H1 (cell line): ENCODE data around the gene RNFT1. TPM values are rescaled to one million over a fixed set of nuclear protein-coding genes. Genes with fewer than 3 reads are reported as not detected.
"Not testable (repeated sequence)": the region's sequence is repeated elsewhere in the genome, so short reads cannot be mapped to it uniquely, and the experiment has no call there.

Experiments
- CTCF ChIA-PET: fragments of 300-600 bp; sonication (Branson Sonifier 250); formaldehyde crosslinking; loops from one replicate; lab custom pipeline; 2021; ENCODE audit not compliant: partially characterized antibody; lab: Charles Lee
- POLR2A ChIA-PET: fragments of 300-600 bp; sonication (Branson Sonifier 250); formaldehyde crosslinking; loops from one replicate; lab custom pipeline; 2021; ENCODE audit warnings: inconsistent platforms; ENCODE audit not compliant: partially characterized antibody; lab: Charles Lee
- DNase-seq, 2 experiments: peaks; one replicate each; pipeline versions ENCODE4 v3.0.0 to v3.0.0-alpha.2; 2010 to 2022; ENCODE audit warnings: low spot score in 2 of 2, low read depth in 1 of 2, mixed read lengths in 1 of 2
- FAIRE-seq: peaks from 2 replicates; lab custom pipeline; 2011; peaks lifted over from hg19 to GRCh38; lab: Jason Lieb, UNC
- H2AFZ ChIP-seq: 2 replicates; pipeline ENCODE4 v1.8.1; 2012; ENCODE audit warnings: low read length, inconsistent platforms
- H2AK5ac ChIP-seq: 2 replicates; pipeline ENCODE4 v1.6.1; 2013; ENCODE audit warnings: low read depth, low read length
- H2BK120ac ChIP-seq: replicated peaks from 2 replicates; pipeline ENCODE3; 2013; ENCODE audit warnings: low read depth, low read length, inconsistent platforms
- H2BK12ac ChIP-seq: 2 replicates; pipeline ENCODE4 v1.6.1; 2013; ENCODE audit warnings: low read depth, low read length
- H2BK15ac ChIP-seq: 2 replicates; pipeline ENCODE4 v1.6.1; 2013; ENCODE audit warnings: low read length
- H2BK20ac ChIP-seq: 2 replicates; pipeline ENCODE4 v1.6.1; 2013; ENCODE audit warnings: low read length
- H2BK5ac ChIP-seq: 2 replicates; pipeline ENCODE4 v1.6.1; 2013; ENCODE audit warnings: low read depth, low read length
- H3K14ac ChIP-seq: 2 replicates; pipeline ENCODE4 v1.6.1; 2013; ENCODE audit warnings: inconsistent platforms; ENCODE audit not compliant: insufficient read length
- H3K18ac ChIP-seq: 2 replicates; pipeline ENCODE4 v1.6.1; 2013; ENCODE audit warnings: low read length; ENCODE audit errors: extremely low read depth
- H3K23ac ChIP-seq: 2 replicates; pipeline ENCODE4 v1.6.1; 2013; ENCODE audit warnings: inconsistent platforms; ENCODE audit not compliant: insufficient read length
- H3K23me2 ChIP-seq: 2 replicates; pipeline ENCODE4 v1.6.1; 2013; ENCODE audit warnings: low read depth, low read length
- H3K27ac ChIP-seq: 2 replicates; pipeline ENCODE4 v1.6.1; 2011; ENCODE audit warnings: low read depth, low read length, inconsistent platforms
- H3K27me3 ChIP-seq, 4 experiments: replicated peaks in 1 of 4; 1 replicate in 1 of 4; 2 replicates in 3 of 4; pipeline versions ENCODE4 v1.6.1 to v1.8.1; 2011 to 2013; ENCODE audit warnings: low read length in 3 of 4, mild to moderate bottlenecking in 3 of 4, inconsistent platforms in 2 of 4, mixed read lengths in 2 of 4, moderate library complexity in 1 of 4; ENCODE audit not compliant: control insufficient read depth in 3 of 4, insufficient read depth in 3 of 4; ENCODE audit errors: extremely low read depth in 1 of 4
- H3K36me3 ChIP-seq, 4 experiments: 2 replicates each; pipeline versions ENCODE4 v1.6.1 to v1.8.1; 2011 to 2013; ENCODE audit warnings: mild to moderate bottlenecking in 4 of 4, low read length in 3 of 4, moderate library complexity in 2 of 4, control low read depth in 1 of 4, inconsistent platforms in 1 of 4; ENCODE audit not compliant: insufficient read depth in 4 of 4, control insufficient read depth in 2 of 4
- H3K4ac ChIP-seq: replicated peaks from 2 replicates; pipeline ENCODE3; 2013; ENCODE audit warnings: low read length, low read depth, mixed read lengths, inconsistent platforms; ENCODE audit not compliant: insufficient read length
- H3K4me1 ChIP-seq, 4 experiments: replicated peaks in 1 of 4; 1 replicate in 1 of 4; 2 replicates in 3 of 4; pipeline versions ENCODE4 v1.6.1 to v1.8.1; 2011 to 2013; ENCODE audit warnings: low read length in 3 of 4, inconsistent platforms in 2 of 4, mixed read lengths in 1 of 4; ENCODE audit not compliant: insufficient read depth in 4 of 4, control insufficient read depth in 3 of 4
- H3K4me2 ChIP-seq, 2 experiments: 2 replicates each; pipeline versions ENCODE4 v1.6.1 to v1.8.1; 2011 to 2013; ENCODE audit warnings: low read depth in 2 of 2, low read length in 2 of 2, control low read depth in 1 of 2, inconsistent platforms in 1 of 2, mild to moderate bottlenecking in 1 of 2; ENCODE audit not compliant: insufficient read depth in 1 of 2
- H3K4me3 ChIP-seq, 4 experiments: fragments of 200-600, 300-600 bp in 1 of 4; sonication (generic), shearing (Covaris generic), sonication (Bioruptor Twin) in 1 of 4; 2 replicates each; pipeline versions ENCODE4 v1.5.1 to v1.8.1; 2011 to 2016; ENCODE audit warnings: low read length in 4 of 4, low read depth in 3 of 4, control low read depth in 2 of 4, inconsistent platforms in 2 of 4, mild to moderate bottlenecking in 2 of 4, mixed read lengths in 1 of 4, moderate library complexity in 1 of 4; ENCODE audit not compliant: insufficient read depth in 2 of 4; ENCODE audit errors: extremely low read depth in 1 of 4
- H3K56ac ChIP-seq: replicated peaks from 2 replicates; pipeline ENCODE3; 2013; ENCODE audit warnings: low read depth, mild to moderate bottlenecking, mixed read lengths, low read length, inconsistent platforms; ENCODE audit not compliant: insufficient read length
- H3K79me1 ChIP-seq: 2 replicates; pipeline ENCODE4 v1.6.1; 2013; ENCODE audit warnings: low read depth, low read length, control low read depth
- H3K79me2 ChIP-seq, 2 experiments: 2 replicates each; pipeline versions ENCODE4 v1.6.1 to v1.8.1; 2012 to 2013; ENCODE audit warnings: low read length in 2 of 2, mild to moderate bottlenecking in 2 of 2, inconsistent platforms in 1 of 2; ENCODE audit not compliant: insufficient read depth in 2 of 2, control insufficient read depth in 1 of 2
- H3K9ac ChIP-seq, 4 experiments: replicated peaks in 1 of 4; 1 replicate in 1 of 4; 2 replicates in 3 of 4; pipeline versions ENCODE4 v1.6.1 to v1.8.1; 2011 to 2013; ENCODE audit warnings: low read depth in 3 of 4, low read length in 3 of 4, control low read depth in 2 of 4, mild to moderate bottlenecking in 2 of 4, moderate library complexity in 2 of 4, inconsistent platforms in 1 of 4; ENCODE audit errors: extremely low read depth in 1 of 4
- H3K9me3 ChIP-seq, 2 experiments: 2 replicates each; pipeline versions ENCODE4 v1.6.1 to v1.8.1; 2012 to 2013; ENCODE audit warnings: mild to moderate bottlenecking in 2 of 2, moderate library complexity in 2 of 2, control low read depth in 1 of 2, inconsistent platforms in 1 of 2, low read depth in 1 of 2, low read length in 1 of 2, mixed read lengths in 1 of 2; ENCODE audit not compliant: insufficient read depth in 2 of 2
- H4K20me1 ChIP-seq, 2 experiments: replicated peaks in 1 of 2; 2 replicates each; pipeline versions ENCODE3 to v1.8.1; 2011 to 2013; ENCODE audit warnings: inconsistent platforms in 2 of 2, low read length in 2 of 2, mild to moderate bottlenecking in 1 of 2; ENCODE audit not compliant: insufficient read depth in 2 of 2, control insufficient read depth in 1 of 2
- H4K5ac ChIP-seq: 2 replicates; pipeline ENCODE4 v1.6.1; 2013; ENCODE audit warnings: low read length, low read depth, mixed read lengths, inconsistent platforms; ENCODE audit not compliant: insufficient read length
- H4K8ac ChIP-seq: 2 replicates; pipeline ENCODE4 v1.8.0; 2013; ENCODE audit warnings: mild to moderate bottlenecking, moderate library complexity, low read length, inconsistent platforms; ENCODE audit not compliant: insufficient read depth; ENCODE audit errors: extremely low read depth
- H4K91ac ChIP-seq: replicated peaks from 2 replicates; pipeline ENCODE3; 2013; ENCODE audit warnings: low read length, mixed read lengths, inconsistent platforms; ENCODE audit not compliant: insufficient read length
- WGBS, 2 experiments: shearing (Covaris generic) in 1 of 2; methylation state at CpG; one replicate each; pipeline versions ENCODE4 v1.1.6 to v1.1.7; 2013 to 2015; ENCODE audit warnings: low lambda C conversion rate in 2 of 2, mixed read lengths in 2 of 2, inconsistent platforms in 1 of 2, low coverage in 1 of 2, missing lambda C conversion rate in 1 of 2; ENCODE audit not compliant: insufficient replicate concordance in 2 of 2, insufficient coverage in 1 of 2, insufficient read length in 1 of 2; ENCODE audit errors: extremely low coverage in 1 of 2, missing lambda C conversion rate in 1 of 2; 5-methylcytosine and 5-hydroxymethylcytosine counted together
- polyA plus RNA-seq, 7 experiments: library from polyadenylated mRNA; depleted of rRNA in 3 of 7; stranded (reverse) in 5 of 7; unstranded in 2 of 7; fragments of >200 nt in 5 of 7; fragments of 200-250 nt in 2 of 7; gene quantifications; 1 replicate in 5 of 7; 2 replicates in 1 of 7; 4 replicates in 1 of 7; pipeline versions ENCODE4 v1.2.1 to v1.2.3, GENCODE V29; 2011 to 2013; ENCODE audit warnings: missing spikeins in 2 of 7, mixed read lengths in 2 of 7
- total RNA-seq: library from RNA; stranded (reverse); fragmentation: NEBNext Ultra II Directional; extraction: Animal tissue kit (Norgen Biotek cat#: 25700); gene quantifications from 2 replicates; pipeline ENCODE4 v1.2.1, GENCODE V29; 2021

RNFT1 gene
- total and polyA plus RNA-seq, 2 of the 8 experiments (the other 6 are each of a cell fraction or from before 2014, with no cell fraction given), result 3.0 to 5.2 TPM

DNA sequence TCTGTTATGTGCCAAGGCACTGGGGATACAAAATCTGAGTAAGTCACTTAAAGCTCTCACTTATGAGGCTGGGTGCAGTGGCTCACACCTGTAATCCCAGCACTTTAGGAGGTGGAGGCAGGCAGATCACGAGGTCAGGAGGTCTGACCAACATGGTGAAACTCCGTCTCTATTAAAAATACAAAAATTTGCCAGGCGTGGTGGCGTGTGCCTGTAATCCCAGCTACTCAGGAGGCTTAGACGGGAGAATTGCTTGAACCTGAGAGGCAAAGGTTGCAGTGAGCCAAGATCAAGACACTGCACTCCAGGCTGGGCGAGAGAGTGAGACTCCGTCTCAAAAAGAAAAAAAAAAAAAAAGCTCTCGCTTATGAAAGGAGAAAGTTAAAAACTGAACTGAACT is 5.0 kb downstream of the RNFT1 start:
- POLR2A ChIA-PET, result interaction anchor here (0.6 kb wide), 2 partner anchors 10 to 226 kb away, joined by 3 read pairs; no protein-coding TSS in a partner anchor
- FAIRE-seq, H3K4me1 ChIP-seq, H2BK12ac ChIP-seq, DNase-seq, H3K14ac ChIP-seq, H3K23me2 ChIP-seq, H3K4me3 ChIP-seq, H4K5ac ChIP-seq, H3K79me1 ChIP-seq, H4K8ac ChIP-seq, H3K18ac ChIP-seq, H3K9ac ChIP-seq, H3K79me2 ChIP-seq, H3K9me3 ChIP-seq, H3K27me3 ChIP-seq, H2BK5ac ChIP-seq, H3K27ac ChIP-seq, H2BK15ac ChIP-seq, H2BK20ac ChIP-seq, H3K56ac ChIP-seq, H4K20me1 ChIP-seq, H2AK5ac ChIP-seq, H2BK120ac ChIP-seq, CTCF ChIA-PET, H3K4ac ChIP-seq, H2AFZ ChIP-seq, H4K91ac ChIP-seq, H3K23ac ChIP-seq, H3K36me3 ChIP-seq, H3K4me2 ChIP-seq: not testable (repeated sequence)
- WGBS, 2 experiments, result 88% methylated on average over 8 of the region's 8 CpGs; no CpG with 5 or more reads in 1 of the 2 experiments
